Uterus (tissue), 4 donors: ENCODE results near the gene ZNF133. TPM values are rescaled to one million over a fixed set of nuclear protein-coding genes. Genes with fewer than 3 reads are reported as not detected.

Experiments used
- DNase-seq, 2 donors: peaks; one replicate each; pipeline ENCODE4 v3.0.0-alpha.2; 2019 to 2020
- H3K27ac ChIP-seq, 2 donors: fragments of 200-600 bp; sonication (generic); 1 replicate in 1 of 2; 2 replicates in 1 of 2; pipeline ENCODE4 v1.5.1; 2016 to 2018
- H3K27me3 ChIP-seq, 2 donors: fragments of 200-600 bp; sonication (generic); one replicate each; pipeline ENCODE4 v1.5.1; 2018 to 2019; ENCODE audit warnings: control low read depth in 1 of 2
- H3K36me3 ChIP-seq, 2 donors: fragments of 200-600 bp; sonication (generic); one replicate each; pipeline ENCODE4 v1.5.1; 2019; ENCODE audit warnings: control low read depth in 1 of 2
- H3K4me1 ChIP-seq, 2 donors: fragments of 200-600 bp; sonication (generic); one replicate each; pipeline ENCODE4 v1.5.1; 2018 to 2019; ENCODE audit warnings: control low read depth in 1 of 2
- H3K4me3 ChIP-seq, 2 donors: fragments of 200-600 bp; sonication (generic); 1 replicate in 1 of 2; 2 replicates in 1 of 2; pipeline ENCODE4 v1.5.1; 2018 to 2019; ENCODE audit warnings: mild to moderate bottlenecking in 1 of 2
- H3K9me3 ChIP-seq, 2 donors: fragments of 200-600 bp; sonication (generic); one replicate each; pipeline ENCODE4 v1.5.1; 2019; ENCODE audit warnings: control low read depth in 1 of 2
- CTCF ChIP-seq, 4 experiments: fragments of 200-600 bp in 2 of 4; fragments of 450-650 bp in 2 of 4; sonication (generic) in 2 of 4; IDR thresholded peaks; one replicate each; pipeline ENCODE4 v1.5.1; 2016 to 2019; ENCODE audit warnings: antibody characterized with exemption in 4 of 4, mild to moderate bottlenecking in 2 of 4, moderate library complexity in 1 of 4
- POLR2A ChIP-seq, 2 donors: fragments of 450-650 bp; IDR thresholded peaks; one replicate each; pipeline ENCODE4 v1.6.1; 2016; ENCODE audit warnings: antibody characterized with exemption in 2 of 2, mild to moderate bottlenecking in 1 of 2, moderate library complexity in 1 of 2
- intact Hi-C: fragments of 100-400 bp; cut with DNase I; formaldehyde crosslinking; loops from one replicate; pipeline ENCODE4 v1.15.1; 2023; ENCODE audit warnings: low total_unique reads
- total RNA-seq, 4 donors: library from RNA; depleted of rRNA in 3 of 4; stranded (reverse); fragments of >200 nt in 3 of 4; gene quantifications; one replicate each; pipeline versions ENCODE4 v1.1.0 to v1.2.4, GENCODE V29; 2014 to 2023
- donor health status: DM: yes; HTN: yes; CAD: no.

Gene ZNF133
- total RNA-seq, 4 donors from 2014 or later: 11.2 to 49.2 (median 22.4) TPM

DNA sequence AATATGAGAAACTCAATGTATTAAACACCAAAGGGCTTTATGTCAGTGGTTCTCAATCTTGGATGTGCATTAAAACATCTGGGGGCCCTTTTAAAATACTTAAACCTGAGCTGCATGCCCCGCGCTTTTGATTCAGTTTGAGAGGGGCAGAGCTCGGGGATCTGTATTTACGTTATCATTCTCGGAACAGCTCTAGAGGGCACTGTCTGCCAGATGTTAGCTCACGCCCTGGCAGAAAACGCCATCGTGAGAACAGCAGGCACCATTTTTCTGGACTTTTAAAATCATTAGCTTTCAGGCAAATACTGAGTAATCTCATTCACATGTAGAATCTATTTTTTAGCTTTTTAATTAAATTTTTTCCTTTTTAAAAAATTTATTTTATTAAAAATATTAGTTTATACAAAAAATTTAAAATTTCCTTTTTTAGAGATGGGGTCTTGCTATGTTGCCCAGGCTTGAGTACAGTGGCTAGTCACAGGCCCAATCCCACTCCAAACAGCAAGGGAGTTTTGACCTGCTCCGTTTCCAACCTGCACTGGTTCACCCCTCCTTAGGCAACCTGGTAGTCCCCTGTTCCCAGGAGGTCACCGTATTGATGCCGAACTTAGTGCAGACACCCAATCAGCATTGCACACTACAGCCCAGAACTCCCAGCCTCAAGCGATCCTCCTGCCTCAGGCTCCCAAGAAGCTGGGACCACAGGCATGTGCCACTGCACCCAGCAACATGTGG is 30.0 kb upstream of the ZNF133 start:
- Histone ChIP-seq H3K4me1 (no peaks in the 10 kb centered on the region), H3K36me3 (no peaks in the 10 kb centered on the region), H3K27ac (no peak overlapping the region), H3K4me3 (no peak overlapping the region), H3K27me3 (no peaks in the 10 kb centered on the region), H3K9me3 (no peaks in the 10 kb centered on the region)
- no peak for TF ChIP-seq CTCF (IDR thresholded peaks at IDR 0.05)
- TF ChIP-seq POLR2A (IDR thresholded peaks at IDR 0.05): no peak
- intact Hi-C loops: no loop called here
- no peak for DNase-seq

DNA sequence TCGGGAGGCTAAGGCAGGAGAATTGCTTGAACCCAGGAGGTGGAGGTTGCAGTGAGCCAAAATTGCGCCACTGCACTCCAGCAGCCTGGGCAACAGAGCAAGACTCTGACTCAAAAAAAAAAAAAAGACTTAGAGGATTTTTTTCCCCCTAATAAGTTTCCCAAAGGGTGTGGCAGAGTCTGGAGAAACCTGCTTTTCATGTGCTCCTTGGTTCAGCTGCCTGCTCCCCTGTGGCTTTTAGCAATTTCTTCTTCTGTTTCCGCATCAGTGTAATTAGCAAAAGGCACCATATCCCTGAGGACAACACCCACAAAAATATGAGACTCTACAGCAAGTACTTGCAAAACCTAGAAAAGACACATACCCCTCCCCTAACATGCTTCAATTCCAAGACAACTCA is 28.6 kb upstream of the ZNF133 start:
- Histone ChIP-seq H3K36me3 (no peaks in the 10 kb centered on the region), H3K27me3 (no peaks in the 10 kb centered on the region), H3K4me1 (no peaks in the 10 kb centered on the region), H3K4me3 (no peak overlapping the region), H3K9me3 (no peaks in the 10 kb centered on the region), H3K27ac (no peak overlapping the region)
- intact Hi-C loops: no loop called here
- no peak for DNase-seq
- TF ChIP-seq CTCF (IDR thresholded peaks at IDR 0.05) (no peak), POLR2A (IDR thresholded peaks at IDR 0.05) (no peak)

GRCh38 chr20:18263723-18264122 is 24.6 kb upstream of the ZNF133 start:
- intact Hi-C loops: no loop called here
- H3K4me1 ChIP-seq: no peaks in the 10 kb centered on the region
- H3K27ac ChIP-seq: no peak overlapping the region
- no peak for DNase-seq
- no peaks in the 10 kb centered on the region for H3K9me3 ChIP-seq
- no peaks in the 10 kb centered on the region for H3K27me3 ChIP-seq
- H3K36me3 ChIP-seq: no peaks in the 10 kb centered on the region
- no peak for TF ChIP-seq POLR2A (IDR thresholded peaks at IDR 0.05)
- no peak for TF ChIP-seq CTCF (IDR thresholded peaks at IDR 0.05)
- no peak overlapping the region for H3K4me3 ChIP-seq

DNA sequence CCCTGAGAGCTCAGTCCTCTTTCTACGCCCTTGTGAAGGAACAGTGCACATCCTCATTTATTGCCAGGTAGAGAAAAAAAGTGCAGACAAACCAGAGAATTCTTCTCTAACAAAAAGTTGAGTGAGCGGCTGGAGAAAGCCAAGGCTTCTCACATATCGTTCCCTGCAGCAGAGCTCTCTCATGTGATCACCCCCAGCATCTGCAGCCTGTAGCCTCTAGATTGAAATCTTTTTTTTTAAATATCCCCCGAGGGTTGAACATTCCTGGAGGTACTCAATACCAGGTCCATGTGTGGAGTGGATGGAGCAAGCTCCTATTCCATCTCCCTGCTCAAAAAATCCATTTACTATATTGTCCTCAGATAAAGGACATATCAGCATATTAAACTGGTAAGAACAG is 22.9 kb upstream of the ZNF133 start:
- H3K4me1 ChIP-seq: no peaks in the 10 kb centered on the region
- intact Hi-C loops: no loop called here
- H3K4me3 ChIP-seq: no peak overlapping the region

More for the DNA sequence above, 22.9 kb upstream of the ZNF133 start:
- Histone ChIP-seq H3K9me3 (no peaks in the 10 kb centered on the region), H3K27me3 (no peaks in the 10 kb centered on the region), H3K36me3 (no peaks in the 10 kb centered on the region), H3K27ac (no peak overlapping the region)
- no peak for DNase-seq
- TF ChIP-seq POLR2A (IDR thresholded peaks at IDR 0.05): no peak
- TF ChIP-seq CTCF (IDR thresholded peaks at IDR 0.05): no peak
